D721Med (cell line): ENCODE measurements around the gene POLK.
"Not testable (repeated sequence)": the region's sequence is repeated elsewhere in the genome, so short reads cannot be mapped to it uniquely, and the experiment has no call there.

Experiments used
- DNase-seq: peaks from one replicate; pipeline ENCODE4 v3.0.0; 2011; ENCODE audit warnings: low spot score; ENCODE audit not compliant: insufficient read length
- FAIRE-seq: peaks from 2 replicates; lab custom pipeline; 2011; peaks lifted over from hg19 to GRCh38; lab: Jason Lieb, UNC
- TF ChIP-seq, protein P1 (sequence below): IDR thresholded peaks from 2 replicates; pipeline ENCODE4 v1.5.1; 2012; ENCODE audit warnings: mild to moderate bottlenecking, control low read depth; ENCODE audit not compliant: insufficient read depth; ENCODE audit errors: missing control alignments

Gene POLK

DNA sequence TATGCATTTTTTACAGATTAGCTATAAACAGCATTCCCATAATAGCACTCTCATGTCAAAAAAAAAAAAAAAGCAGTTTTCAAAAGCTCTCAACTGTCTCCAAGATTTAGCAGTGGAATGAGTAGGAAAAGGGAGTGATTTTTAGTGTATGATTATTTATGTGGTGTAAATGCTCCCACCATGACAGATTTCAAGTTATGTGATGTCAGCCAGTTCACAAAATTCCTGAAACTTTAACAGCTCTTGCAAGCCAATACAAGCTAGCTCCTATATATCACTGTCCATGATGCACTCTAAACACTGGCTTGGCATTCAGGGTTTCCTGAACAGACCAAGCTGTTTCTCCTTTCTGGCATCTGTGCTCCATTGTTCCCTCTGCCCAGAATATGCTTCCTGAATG is 91.7 kb downstream of the POLK start:
- FAIRE-seq = no peak
- TF ChIP-seq, protein P1, sequence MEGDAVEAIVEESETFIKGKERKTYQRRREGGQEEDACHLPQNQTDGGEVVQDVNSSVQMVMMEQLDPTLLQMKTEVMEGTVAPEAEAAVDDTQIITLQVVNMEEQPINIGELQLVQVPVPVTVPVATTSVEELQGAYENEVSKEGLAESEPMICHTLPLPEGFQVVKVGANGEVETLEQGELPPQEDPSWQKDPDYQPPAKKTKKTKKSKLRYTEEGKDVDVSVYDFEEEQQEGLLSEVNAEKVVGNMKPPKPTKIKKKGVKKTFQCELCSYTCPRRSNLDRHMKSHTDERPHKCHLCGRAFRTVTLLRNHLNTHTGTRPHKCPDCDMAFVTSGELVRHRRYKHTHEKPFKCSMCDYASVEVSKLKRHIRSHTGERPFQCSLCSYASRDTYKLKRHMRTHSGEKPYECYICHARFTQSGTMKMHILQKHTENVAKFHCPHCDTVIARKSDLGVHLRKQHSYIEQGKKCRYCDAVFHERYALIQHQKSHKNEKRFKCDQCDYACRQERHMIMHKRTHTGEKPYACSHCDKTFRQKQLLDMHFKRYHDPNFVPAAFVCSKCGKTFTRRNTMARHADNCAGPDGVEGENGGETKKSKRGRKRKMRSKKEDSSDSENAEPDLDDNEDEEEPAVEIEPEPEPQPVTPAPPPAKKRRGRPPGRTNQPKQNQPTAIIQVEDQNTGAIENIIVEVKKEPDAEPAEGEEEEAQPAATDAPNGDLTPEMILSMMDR = no peak
- no peak for DNase-seq

DNA sequence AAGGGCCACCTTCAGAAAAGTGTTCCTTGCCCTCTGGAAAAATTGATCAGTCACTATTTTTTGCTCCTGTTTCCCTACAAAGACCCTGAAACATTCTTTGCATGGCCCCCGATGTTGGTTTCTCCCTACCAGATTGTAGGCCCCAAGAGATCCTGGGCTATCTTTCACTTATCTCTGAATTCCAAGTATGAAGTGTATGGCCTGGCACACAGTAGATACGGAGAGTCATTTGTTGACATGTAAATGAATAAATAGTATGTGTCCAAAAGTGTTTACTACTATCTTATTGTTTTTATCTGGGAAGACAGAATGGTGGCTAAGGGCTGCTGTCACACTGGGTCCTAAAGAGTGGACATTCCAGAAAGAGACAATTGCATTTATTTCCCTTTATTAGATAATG is 92.1 kb downstream of the POLK start:
- DNase-seq (no peak), FAIRE-seq (no peak)
- TF ChIP-seq, protein P1 = no peak

DNA sequence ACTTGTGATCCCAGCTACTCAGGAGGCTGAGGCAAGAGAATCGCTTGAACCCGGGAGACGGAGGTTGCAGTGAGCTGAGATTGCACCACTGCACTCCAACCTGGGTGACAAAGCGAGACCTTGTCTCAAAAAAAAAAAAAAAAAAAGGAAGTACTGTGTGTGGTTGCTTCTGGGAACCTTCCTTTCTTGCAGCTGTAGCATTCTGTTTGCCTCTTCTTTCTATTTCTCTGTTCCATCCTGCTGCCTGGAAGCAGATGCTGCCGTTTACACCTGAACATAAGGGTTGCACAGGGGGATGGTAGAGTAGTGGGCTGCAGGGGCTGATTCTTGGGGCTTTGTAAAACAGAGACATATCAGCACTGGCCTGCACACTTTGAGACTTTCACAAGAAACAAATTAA is 95.7 kb downstream of the POLK start:
- DNase-seq, FAIRE-seq: not testable (repeated sequence)

DNA sequence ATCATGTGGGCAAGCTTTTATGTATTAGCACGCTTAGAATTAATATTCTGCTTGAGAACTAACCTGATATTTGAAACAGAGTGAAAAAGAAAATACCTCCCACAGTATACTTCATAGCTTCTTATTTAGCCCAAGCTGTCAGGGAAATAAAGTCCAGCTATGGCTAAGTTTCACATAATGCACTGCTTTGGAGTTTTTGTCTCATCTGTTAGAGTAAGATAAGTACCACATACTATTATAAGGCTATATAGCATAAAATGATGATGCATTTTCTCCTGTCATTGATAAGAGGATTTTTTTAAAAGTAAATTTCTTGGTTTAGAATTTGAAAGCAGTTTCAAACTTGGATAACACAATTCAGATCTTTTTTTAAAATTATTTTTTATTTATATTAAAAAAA is 97.2 kb downstream of the POLK start:
- TF ChIP-seq, protein P1 = no peak
- FAIRE-seq (no peak), DNase-seq (no peak)

DNA sequence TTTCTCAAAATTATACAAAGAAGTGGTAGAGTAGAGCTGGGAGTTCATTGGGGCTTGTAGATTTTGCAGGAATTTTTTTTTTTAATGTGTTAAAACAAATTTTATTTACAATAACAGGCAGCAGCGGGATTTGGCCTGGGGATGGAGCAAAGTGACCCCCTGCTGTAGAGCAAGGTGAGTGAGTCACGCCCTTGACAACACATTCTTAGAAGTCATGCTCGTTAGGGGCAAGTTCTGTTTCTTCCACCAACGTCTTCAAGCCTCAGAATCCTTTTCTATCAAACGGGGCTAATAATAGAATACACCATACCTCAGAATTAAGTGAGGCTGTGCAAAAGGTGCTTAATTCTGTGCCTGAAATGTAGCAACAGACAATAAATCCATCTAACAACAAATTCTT is 98.5 kb downstream of the POLK start:
- no peak for DNase-seq
- TF ChIP-seq, protein P1 = no peak
- FAIRE-seq = no peak

DNA sequence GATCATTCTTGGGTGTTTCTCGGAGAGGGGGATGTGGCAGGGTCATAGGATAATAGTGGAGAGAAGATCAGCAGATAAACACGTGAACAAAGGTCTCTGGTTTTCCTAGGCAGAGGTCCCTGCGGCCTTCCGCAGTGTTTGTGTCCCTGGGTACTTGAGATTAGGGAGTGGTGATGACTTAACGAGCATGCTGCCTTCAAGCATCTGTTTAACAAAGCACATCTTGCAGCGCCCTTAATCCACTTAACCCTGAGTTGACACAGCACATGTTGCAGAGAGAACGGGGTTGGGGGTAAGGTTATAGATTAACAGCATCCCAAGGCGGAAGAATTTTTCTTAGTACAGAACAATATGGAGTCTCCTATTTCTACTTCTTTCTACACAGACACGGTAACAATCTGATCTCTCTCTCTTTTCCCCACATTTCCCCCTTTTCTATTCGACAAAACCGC is 99.2 kb downstream of the POLK start:
- FAIRE-seq = peak; percentile 60
- DNase-seq = not testable (repeated sequence)

DNA sequence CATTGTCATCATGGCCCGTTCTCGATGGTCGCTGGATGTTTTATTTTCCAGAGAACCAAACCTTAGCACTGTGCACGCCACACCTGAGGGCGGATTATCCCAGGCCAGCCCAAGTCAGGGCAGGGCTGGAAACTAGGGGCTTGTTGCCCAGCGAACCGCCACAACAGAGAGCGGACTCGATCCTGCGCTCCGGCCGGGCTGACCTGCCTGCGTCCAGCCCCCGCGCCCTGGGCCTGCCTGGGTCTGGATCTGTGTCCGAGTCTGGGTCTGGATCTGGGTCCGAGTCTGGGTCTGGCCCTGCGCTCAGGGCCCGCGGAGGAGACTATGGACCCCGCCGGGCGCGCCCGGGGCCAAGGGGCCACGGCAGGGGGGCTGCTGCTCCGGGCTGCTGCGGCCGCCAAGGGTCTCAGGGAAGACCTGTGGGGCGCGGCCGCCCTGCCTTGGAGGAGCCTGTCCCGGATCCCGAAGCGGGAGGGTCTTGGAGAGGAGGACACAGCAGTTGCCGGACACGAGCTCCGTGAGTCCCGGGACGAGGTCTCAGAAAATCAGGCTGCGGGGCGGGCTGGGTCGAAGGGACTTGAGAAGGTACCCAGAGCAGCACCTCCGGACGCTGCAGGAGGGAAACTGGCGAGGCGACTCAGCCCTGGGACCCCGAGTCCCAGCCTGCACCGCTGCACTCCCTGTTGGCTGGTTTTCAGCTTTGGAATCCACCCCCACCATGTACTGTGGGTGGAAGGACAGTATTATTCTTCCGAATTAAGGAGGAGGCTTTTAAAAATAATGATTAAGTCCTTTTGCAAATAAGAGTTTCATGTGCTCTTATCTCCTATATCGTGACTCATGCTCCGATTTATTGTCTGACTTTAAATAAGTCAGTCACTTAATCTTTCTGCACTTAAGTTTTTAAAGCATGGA is 99.9 kb downstream of the POLK start, which contains the start of gene ANKDD1B:
ANKDD1B (plus strand) TSS at position 143 of the 915 bp plus-strand sequence; CDS start at position 325, 182 bp downstream.
- FAIRE-seq (no peak), DNase-seq (no peak)
- TF ChIP-seq, protein P1 = no peak

DNA sequence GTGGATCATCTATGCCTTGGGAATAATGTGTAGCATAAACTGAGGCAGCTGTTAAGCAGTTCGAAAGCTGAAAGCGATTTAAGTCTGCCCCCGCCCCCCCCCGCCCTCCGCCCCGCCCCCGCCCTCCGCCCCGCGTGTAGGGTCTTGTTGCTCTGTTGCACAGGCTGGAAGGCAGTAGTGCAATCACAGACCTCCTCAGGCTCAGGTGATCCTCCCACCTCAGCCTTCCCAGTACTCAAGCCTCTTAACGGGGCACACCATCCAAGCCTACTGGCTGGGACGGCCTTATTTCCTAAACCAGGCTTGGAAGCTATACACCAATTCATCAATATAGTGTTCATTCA is 100.5 kb downstream of the POLK start:
- TF ChIP-seq, protein P1 = no peak
- no peak for FAIRE-seq
- DNase-seq = no peak
